Upper lobe of left lung (tissue), 6 donors: ENCODE data around the gene ZNF730. TPM values are rescaled to one million over a fixed set of nuclear protein-coding genes. Genes with fewer than 3 reads are reported as not detected.
A peak's percentile ranks its signal among the peaks of the same experiment; 100 is the strongest.
"Not testable (repeated sequence)": the region's sequence is repeated elsewhere in the genome, so short reads cannot be mapped to it uniquely, and the experiment has no call there.

ENCODE experiments used
- ATAC-seq, 2 donors: fragments of 200-7000 bp; cut with Tn5 transposase; one replicate each; pipeline ENCODE4 v1.9.1; 2022; ENCODE audit warnings: mild to moderate bottlenecking in 2 of 2, moderate library complexity in 2 of 2; ENCODE audit not compliant: low FRiP score in 2 of 2
- DNase-seq, 2 donors: peaks; one replicate each; pipeline ENCODE4 v3.0.0-alpha.2; 2019 to 2020
- H3K27ac ChIP-seq, 4 donors: fragments of 200-600 bp; sonication (generic); one replicate each; pipeline ENCODE4 v1.5.1; 2016 to 2019
- H3K27me3 ChIP-seq, 4 donors: fragments of 200-600 bp; sonication (generic); one replicate each; pipeline ENCODE4 v1.5.1; 2017 to 2019
- H3K36me3 ChIP-seq, 4 donors: fragments of 200-600 bp; sonication (generic); one replicate each; pipeline ENCODE4 v1.5.1; 2016 to 2019
- H3K4me1 ChIP-seq, 4 donors: fragments of 200-600 bp; sonication (generic); one replicate each; pipeline ENCODE4 v1.5.1; 2018 to 2019
- H3K4me3 ChIP-seq, 4 donors: fragments of 200-600 bp; sonication (generic); one replicate each; pipeline ENCODE4 v1.5.1; 2017 to 2019; ENCODE audit warnings: mild to moderate bottlenecking in 2 of 4, moderate library complexity in 1 of 4
- H3K9me3 ChIP-seq, 4 donors: fragments of 200-600 bp; sonication (generic); one replicate each; pipeline ENCODE4 v1.5.1; 2018 to 2019
- EP300 ChIP-seq, 4 donors: sonication (generic); formaldehyde crosslinking; IDR thresholded peaks; one replicate each; pipeline ENCODE4 v1.5.1; 2017; ENCODE audit warnings: antibody characterized with exemption in 4 of 4, control low read depth in 2 of 4
- POLR2A ChIP-seq, 4 donors: fragments of 450-650 bp; IDR thresholded peaks; one replicate each; pipeline ENCODE4 v1.5.1; 2016 to 2017; ENCODE audit warnings: antibody characterized with exemption in 4 of 4, mild to moderate bottlenecking in 2 of 4
- POLR2AphosphoS5 ChIP-seq, 2 donors: sonication (generic); formaldehyde crosslinking; IDR thresholded peaks; one replicate each; pipeline ENCODE4 v1.5.1; 2017; ENCODE audit warnings: antibody characterized with exemption in 2 of 2
- WGBS, 2 donors: methylation state at CpG; one replicate each; pipeline ENCODE4 v1.1.5; 2017 to 2018; 5-methylcytosine and 5-hydroxymethylcytosine counted together
- total RNA-seq, 6 donors: library from RNA; depleted of rRNA in 4 of 6; stranded (reverse); fragments of >200 nt in 4 of 6; gene quantifications; one replicate each; pipeline versions ENCODE4 v1.1.0 to v1.2.1, GENCODE V29; 2016 to 2021
- TF ChIP-seq, protein P1 (sequence below), 6 experiments: fragments of 450-650 bp in 4 of 6; fragments of 200-600 bp in 2 of 6; sonication (generic) in 2 of 6; IDR thresholded peaks; one replicate each; pipeline ENCODE4 v1.5.1; 2016 to 2019; ENCODE audit warnings: antibody characterized with exemption in 6 of 6
- donor health status: DM: no; HTN: no; CAD: no; lungs with moderate emphysema.
- donor health status: DM: no; HTN: yes; CAD: no; lungs with severe emphysema.

The ZNF730 gene
- total RNA-seq, 6 donors from 2014 or later, result 0.22 to 1.7 (median 0.85) TPM; not detected in 2

DNA sequence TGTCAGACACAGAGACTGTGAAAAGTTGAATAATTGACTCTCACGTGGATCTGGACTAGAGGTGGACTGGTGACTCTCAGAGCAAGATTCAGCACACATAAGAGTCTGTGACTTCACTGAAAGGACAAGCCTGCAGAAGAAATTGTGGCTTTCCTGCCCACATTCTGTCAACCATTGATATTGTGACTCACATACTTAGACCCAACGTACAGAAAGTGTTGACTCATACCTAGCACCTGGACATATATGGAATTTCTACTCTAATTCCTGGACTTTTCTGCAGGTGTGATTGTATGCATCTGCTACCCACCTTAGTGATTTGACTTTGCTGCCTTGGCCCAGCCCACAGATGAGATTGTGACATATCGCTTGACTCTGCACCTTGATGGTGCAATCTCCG lies 15.6 kb upstream of the ZNF730 start:
- DNase-seq (no peak), ATAC-seq (no peak)
- H3K9me3 ChIP-seq, result no peaks in the 10 kb centered on the region
- H3K4me3 ChIP-seq, result no peak overlapping the region
- no peaks in the 10 kb centered on the region for H3K27me3 ChIP-seq
- H3K4me1 ChIP-seq, result no peaks in the 10 kb centered on the region
- WGBS, 2 donors, result 91 to 94% methylated on average over 4 of the region's 4 CpGs
- no peak overlapping the region for H3K27ac ChIP-seq
- TF ChIP-seq EP300 (IDR thresholded peaks at IDR 0.05) (no peak), POLR2A (IDR thresholded peaks at IDR 0.05) (no peak), POLR2AphosphoS5 (IDR thresholded peaks at IDR 0.05) (no peak)
- TF ChIP-seq, protein P1, sequence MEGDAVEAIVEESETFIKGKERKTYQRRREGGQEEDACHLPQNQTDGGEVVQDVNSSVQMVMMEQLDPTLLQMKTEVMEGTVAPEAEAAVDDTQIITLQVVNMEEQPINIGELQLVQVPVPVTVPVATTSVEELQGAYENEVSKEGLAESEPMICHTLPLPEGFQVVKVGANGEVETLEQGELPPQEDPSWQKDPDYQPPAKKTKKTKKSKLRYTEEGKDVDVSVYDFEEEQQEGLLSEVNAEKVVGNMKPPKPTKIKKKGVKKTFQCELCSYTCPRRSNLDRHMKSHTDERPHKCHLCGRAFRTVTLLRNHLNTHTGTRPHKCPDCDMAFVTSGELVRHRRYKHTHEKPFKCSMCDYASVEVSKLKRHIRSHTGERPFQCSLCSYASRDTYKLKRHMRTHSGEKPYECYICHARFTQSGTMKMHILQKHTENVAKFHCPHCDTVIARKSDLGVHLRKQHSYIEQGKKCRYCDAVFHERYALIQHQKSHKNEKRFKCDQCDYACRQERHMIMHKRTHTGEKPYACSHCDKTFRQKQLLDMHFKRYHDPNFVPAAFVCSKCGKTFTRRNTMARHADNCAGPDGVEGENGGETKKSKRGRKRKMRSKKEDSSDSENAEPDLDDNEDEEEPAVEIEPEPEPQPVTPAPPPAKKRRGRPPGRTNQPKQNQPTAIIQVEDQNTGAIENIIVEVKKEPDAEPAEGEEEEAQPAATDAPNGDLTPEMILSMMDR (IDR thresholded peaks at IDR 0.05), result no peak
- no peaks in the 10 kb centered on the region for H3K36me3 ChIP-seq

- peaks cover 0 to 3% (median 0%) of the 10 kb centered on the region in 4 donors for H3K9me3 ChIP-seq
- TF ChIP-seq EP300 (IDR thresholded peaks at IDR 0.05), result no peak
- ATAC-seq, result no peak
- H3K36me3 ChIP-seq, result no peaks in the 10 kb centered on the region
- 72 to 86% methylated on average over 3 of the region's 3 CpGs for WGBS, 2 donors
- DNase-seq, result no peak
- no peak overlapping the region for H3K4me3 ChIP-seq
- H3K27me3 ChIP-seq, result no peaks in the 10 kb centered on the region
- no peak overlapping the region for H3K27ac ChIP-seq
- H3K4me1 ChIP-seq, result peaks cover 0 to 9% (median 5%) of the 10 kb centered on the region in 4 donors
Observed at GRCh38 chr19:23118400-23118799, 1.6 kb downstream of the ZNF730 start.

DNA sequence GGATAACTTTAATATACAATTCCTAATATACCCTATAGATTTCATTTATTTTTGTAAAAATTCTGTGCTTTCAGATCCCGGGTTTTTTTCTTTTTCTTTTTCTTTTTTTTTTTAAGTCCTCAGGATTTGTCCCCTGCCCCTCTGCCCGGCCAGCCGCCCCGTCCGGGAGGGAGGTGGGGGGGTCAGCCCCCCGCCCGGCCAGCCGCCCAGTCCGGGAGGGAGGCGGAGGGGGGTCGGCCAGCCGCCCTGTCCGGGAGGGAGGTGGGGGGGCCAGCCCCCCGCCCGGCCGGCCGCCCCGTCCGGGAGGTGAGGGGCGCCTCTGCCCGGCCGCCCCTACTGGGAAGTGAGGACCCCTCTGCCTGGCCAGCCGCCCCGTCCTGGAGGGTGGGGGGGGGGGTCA lies 17.4 kb downstream of the ZNF730 start:
- not testable (repeated sequence) for H3K4me1 ChIP-seq, H3K27ac ChIP-seq, ATAC-seq, H3K4me3 ChIP-seq, H3K27me3 ChIP-seq, H3K36me3 ChIP-seq
- peak in 1 of 2 donors; percentile 49 for DNase-seq
- peaks cover 0 to 13% (median 2%) of the 10 kb centered on the region in 4 donors for H3K9me3 ChIP-seq
- 92 to 94% methylated on average over 7 to 8 of the region's 24 CpGs for WGBS, 2 donors

DNA sequence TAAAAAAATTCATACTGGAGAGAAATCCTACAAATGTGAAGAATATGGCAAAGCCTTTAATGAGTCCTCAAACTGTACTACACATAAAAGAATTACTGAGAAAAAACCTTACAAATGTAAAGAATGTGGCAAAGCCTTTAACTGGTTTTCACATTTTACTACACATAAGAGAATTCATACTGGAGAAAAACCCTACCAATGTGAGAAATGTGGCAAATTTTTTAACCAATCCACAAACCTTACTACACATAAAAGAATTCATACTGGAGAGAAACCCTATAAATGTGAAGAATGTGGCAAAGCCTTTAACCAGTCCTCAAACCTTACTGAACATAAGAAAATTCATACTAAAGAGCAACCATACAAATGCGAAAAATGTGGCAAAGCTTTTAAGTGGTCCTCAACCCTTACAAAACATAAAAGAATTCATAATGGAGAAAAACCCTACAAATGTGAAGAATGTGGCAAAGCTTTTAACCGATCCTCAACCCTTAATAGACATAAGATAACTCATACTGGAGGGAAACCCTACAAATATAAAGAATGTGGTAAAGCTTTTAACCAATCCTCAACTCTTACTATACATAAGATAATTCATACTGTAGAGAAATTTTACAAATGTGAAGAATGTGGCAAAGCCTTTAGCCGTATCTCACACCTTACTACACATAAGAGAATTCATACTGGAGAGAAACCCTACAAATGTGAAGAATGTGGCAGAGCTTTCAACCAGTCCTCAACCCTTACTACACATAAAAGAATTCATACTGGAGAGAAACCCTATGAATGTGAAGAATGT lies 29.0 kb downstream of the ZNF730 start:
- peaks cover 18 to 51% (median 47%) of the 10 kb centered on the region in 4 donors for H3K9me3 ChIP-seq
- H3K27me3 ChIP-seq, result no peaks in the 10 kb centered on the region
- H3K27ac ChIP-seq, result no peak overlapping the region
- no peaks in the 10 kb centered on the region for H3K4me1 ChIP-seq
- 91 to 93% methylated on average over 3 of the region's 3 CpGs for WGBS, 2 donors
- no peaks in the 10 kb centered on the region for H3K36me3 ChIP-seq
- TF ChIP-seq EP300 (IDR thresholded peaks at IDR 0.05) (no peak), POLR2AphosphoS5 (IDR thresholded peaks at IDR 0.05) (no peak), POLR2A (IDR thresholded peaks at IDR 0.05) (no peak)
- TF ChIP-seq, protein P1 (IDR thresholded peaks at IDR 0.05), result no peak
- H3K4me3 ChIP-seq, result no peak overlapping the region
- ATAC-seq (no peak), DNase-seq (no peak)

DNA sequence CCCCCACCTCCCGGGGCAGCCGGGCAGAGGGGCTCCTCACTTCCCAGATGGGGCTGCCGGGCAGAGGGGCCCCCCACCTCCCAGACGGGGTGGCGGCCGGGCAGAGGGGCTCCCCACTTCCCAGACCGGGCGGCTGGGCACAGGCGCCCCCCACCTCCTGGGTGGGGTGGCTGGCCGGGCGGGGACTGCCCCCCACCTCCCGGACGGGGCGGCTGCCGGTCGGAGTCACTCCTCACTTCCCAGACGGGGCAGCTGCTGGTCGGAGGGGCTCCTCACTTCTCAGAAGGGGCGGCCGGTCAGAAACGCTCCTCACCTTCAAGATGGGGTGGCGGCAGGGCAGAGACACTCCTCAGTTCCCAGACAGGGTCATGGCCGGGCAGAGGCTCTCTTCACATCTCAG lies 43.9 kb downstream of the ZNF730 start:
- 91% methylated on average over 7 of the region's 23 CpGs; no CpG with 5 or more reads in 1 of the 2 donors for WGBS, 2 donors
- ATAC-seq (no peak), DNase-seq (peak in 1 of 2 donors; percentile 49)
- no peaks in the 10 kb centered on the region for H3K36me3 ChIP-seq
- H3K27ac ChIP-seq, result no peak overlapping the region
- H3K27me3 ChIP-seq, result no peaks in the 10 kb centered on the region
- TF ChIP-seq POLR2AphosphoS5 (IDR thresholded peaks at IDR 0.05) (no peak), POLR2A (IDR thresholded peaks at IDR 0.05) (no peak)
- TF ChIP-seq, protein P1 (IDR thresholded peaks at IDR 0.05), result no peak
- no peak overlapping the region for H3K4me3 ChIP-seq
- H3K9me3 ChIP-seq, result peaks cover 0 to 4% (median 0%) of the 10 kb centered on the region in 4 donors
- no peaks in the 10 kb centered on the region for H3K4me1 ChIP-seq

DNA sequence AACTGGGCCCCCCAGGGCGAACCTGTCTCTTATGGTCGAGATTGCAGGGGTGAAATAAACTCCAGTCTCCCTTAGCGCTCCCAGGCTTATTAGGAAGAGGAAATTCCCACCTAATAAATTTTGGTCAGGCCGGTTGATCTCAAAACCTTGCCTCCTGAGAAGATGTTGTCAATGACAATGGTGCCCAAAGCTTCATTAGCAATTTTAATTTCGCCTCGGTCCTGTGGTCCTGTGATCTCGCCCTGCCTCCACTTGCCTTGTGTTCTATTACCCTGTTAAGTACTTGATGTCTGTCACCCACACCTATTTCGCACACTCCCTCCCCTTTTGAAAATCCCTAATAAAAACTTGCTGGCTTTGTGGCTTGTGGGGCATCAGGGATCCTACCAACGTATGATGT lies 51.5 kb downstream of the ZNF730 start:
- not testable (repeated sequence) for H3K36me3 ChIP-seq, H3K27ac ChIP-seq, H3K4me3 ChIP-seq, H3K4me1 ChIP-seq, DNase-seq, ATAC-seq, H3K27me3 ChIP-seq, H3K9me3 ChIP-seq
- 10 to 11% methylated on average over 9 of the region's 9 CpGs for WGBS, 2 donors
